SJCRH30 (cell line): Measurements from ENCODE around the gene UROC1. TPM values are rescaled to one million over a fixed set of nuclear protein-coding genes. Genes with fewer than 3 reads are reported as not detected.
A peak's percentile ranks its signal among the peaks of the same experiment; 100 is the strongest.

Experiments used
- DNase-seq, 2 experiments: peaks; one replicate each; pipeline ENCODE4 v3.0.0-alpha.2; 2015 to 2020
- H3K27ac ChIP-seq: fragments of 250-450 bp; sonication (Bioruptor Pico); 2 replicates; pipeline ENCODE4 v1.5.1; 2020; ENCODE audit warnings: mild to moderate bottlenecking, moderate library complexity
- H3K27me3 ChIP-seq: fragments of 250-450 bp; sonication (Bioruptor Pico); 2 replicates; pipeline ENCODE4 v1.5.1; 2020; ENCODE audit warnings: mild to moderate bottlenecking, moderate library complexity
- H3K36me3 ChIP-seq: fragments of 250-450 bp; sonication (Bioruptor Pico); 2 replicates; pipeline ENCODE4 v1.5.1; 2020; ENCODE audit warnings: mild to moderate bottlenecking, moderate library complexity
- H3K4me1 ChIP-seq: fragments of 250-450 bp; sonication (Bioruptor Pico); 2 replicates; pipeline ENCODE4 v1.5.1; 2020; ENCODE audit warnings: mild to moderate bottlenecking, moderate library complexity
- H3K4me3 ChIP-seq: fragments of 250-450 bp; sonication (Bioruptor Pico); 2 replicates; pipeline ENCODE4 v1.5.1; 2020; ENCODE audit warnings: mild to moderate bottlenecking, moderate library complexity
- H3K9me3 ChIP-seq: fragments of 250-450 bp; sonication (Bioruptor Pico); replicated peaks from 2 replicates; pipeline ENCODE4 v1.5.1; 2020; ENCODE audit warnings: mild to moderate bottlenecking, moderate library complexity
- total RNA-seq: library from RNA; depleted of rRNA; stranded (reverse); fragments of >200 nt; shearing (Covaris generic); gene quantifications from 2 replicates; pipeline ENCODE4 v1.2.3, GENCODE V29; 2014

The UROC1 gene
- total RNA-seq, 1 experiment from 2014 or later, result not detected

GRCh38 chr3:126481808-126482502, 35.6 kb downstream of the UROC1 start:
- H3K36me3 ChIP-seq, result no peaks in the 10 kb centered on the region
- peaks cover 12% of the 10 kb centered on the region for H3K4me1 ChIP-seq
- peak; percentile 53 to 55 for DNase-seq
- no peaks in the 10 kb centered on the region for H3K27me3 ChIP-seq
- H3K4me3 ChIP-seq, result no peak overlapping the region
- no peak overlapping the region for H3K27ac ChIP-seq
- no peaks in the 10 kb centered on the region for H3K9me3 ChIP-seq

- Histone ChIP-seq H3K4me3 (no peak overlapping the region), H3K27me3 (no peaks in the 10 kb centered on the region), H3K4me1 (peaks cover 6% of the 10 kb centered on the region), H3K9me3 (no peaks in the 10 kb centered on the region), H3K27ac (no peak overlapping the region), H3K36me3 (no peaks in the 10 kb centered on the region)
- DNase-seq, result no peak
Measured at GRCh38 chr3:126480861-126481260, 36.7 kb downstream of the UROC1 start.

- no peak for DNase-seq
- H3K9me3 ChIP-seq, result no peaks in the 10 kb centered on the region
- no peaks in the 10 kb centered on the region for H3K36me3 ChIP-seq
- no peak overlapping the region for H3K27ac ChIP-seq
- no peak overlapping the region for H3K4me3 ChIP-seq
- H3K27me3 ChIP-seq, result no peaks in the 10 kb centered on the region
- peaks cover 6% of the 10 kb centered on the region for H3K4me1 ChIP-seq
Measured at GRCh38 chr3:126480206-126480605, 37.4 kb downstream of the UROC1 start.

- DNase-seq, result no peak
- H3K9me3 ChIP-seq, result no peaks in the 10 kb centered on the region
- no peaks in the 10 kb centered on the region for H3K27me3 ChIP-seq
- peaks cover 6% of the 10 kb centered on the region for H3K4me1 ChIP-seq
- H3K36me3 ChIP-seq, result no peaks in the 10 kb centered on the region
- no peak overlapping the region for H3K27ac ChIP-seq
- no peak overlapping the region for H3K4me3 ChIP-seq
Measured at GRCh38 chr3:126479642-126480041, 37.9 kb downstream of the UROC1 start.

GRCh38 chr3:126478581-126479310, 38.8 kb downstream of the UROC1 start:
- no peaks in the 10 kb centered on the region for H3K27me3 ChIP-seq
- DNase-seq, result no peak
- H3K4me1 ChIP-seq, result peaks cover 10% of the 10 kb centered on the region

GRCh38 chr3:126477061-126477380, 40.6 kb downstream of the UROC1 start:
- DNase-seq, result no peak
- H3K27ac ChIP-seq, result no peak overlapping the region
- no peaks in the 10 kb centered on the region for H3K27me3 ChIP-seq
- no peaks in the 10 kb centered on the region for H3K9me3 ChIP-seq
- H3K4me3 ChIP-seq, result no peak overlapping the region
- peaks cover 19% of the 10 kb centered on the region for H3K4me1 ChIP-seq
- no peaks in the 10 kb centered on the region for H3K36me3 ChIP-seq

More at GRCh38 chr3:126478581-126479310, 38.8 kb downstream of the UROC1 start:
- Histone ChIP-seq H3K4me3 (no peak overlapping the region), H3K27ac (no peak overlapping the region), H3K36me3 (no peaks in the 10 kb centered on the region), H3K9me3 (no peaks in the 10 kb centered on the region)

- H3K4me3 ChIP-seq, result peak overlapping the region; percentile 52
- peaks cover 20% of the 10 kb centered on the region for H3K4me1 ChIP-seq
- no peak overlapping the region for H3K27ac ChIP-seq
Measured at GRCh38 chr3:126476166-126477060, 41.2 kb downstream of the UROC1 start.

GRCh38 chr3:126475413-126476114, 42.0 kb downstream of the UROC1 start, which contains the start of gene ZXDC:
Gene ZXDC, minus strand, starts transcription at chr3:126475891. Its CDS starts 26 bp downstream, at chr3:126475865.
- Histone ChIP-seq H3K27me3 (no peaks in the 10 kb centered on the region), H3K9me3 (no peaks in the 10 kb centered on the region), H3K4me3 (peak within 1 kb of the TSS; percentile 79), H3K36me3 (peaks cover 9% of the 10 kb centered on the region), H3K27ac (no peak within 1 kb of the TSS), H3K4me1 (peaks cover 20% of the 10 kb centered on the region)
- DNase-seq, result peak; percentile 88 to 92

More at GRCh38 chr3:126476166-126477060, 41.2 kb downstream of the UROC1 start:
- peak; percentile 21 to 34 for DNase-seq
- no peaks in the 10 kb centered on the region for H3K27me3 ChIP-seq
- H3K36me3 ChIP-seq, result 0 out of 2 replicates have a peak, but pooled peaks cover under 1% of the 10 kb centered on the region
- H3K9me3 ChIP-seq, result no peaks in the 10 kb centered on the region

- H3K4me1 ChIP-seq, result peaks cover 20% of the 10 kb centered on the region
- peaks cover 17% of the 10 kb centered on the region for H3K36me3 ChIP-seq
- H3K9me3 ChIP-seq, result no peaks in the 10 kb centered on the region
- peak overlapping the region; percentile 79 for H3K4me3 ChIP-seq
- DNase-seq, result peak; percentile 30 to 33
- H3K27ac ChIP-seq, result no peak overlapping the region
- H3K27me3 ChIP-seq, result no peaks in the 10 kb centered on the region
Measured at GRCh38 chr3:126474498-126475412, 42.8 kb downstream of the UROC1 start.

- no peaks in the 10 kb centered on the region for H3K9me3 ChIP-seq
- peaks cover 29% of the 10 kb centered on the region for H3K36me3 ChIP-seq
- no peak overlapping the region for H3K27ac ChIP-seq
- H3K4me3 ChIP-seq, result no peak overlapping the region
- H3K4me1 ChIP-seq, result peaks cover 20% of the 10 kb centered on the region
- no peak for DNase-seq
- no peaks in the 10 kb centered on the region for H3K27me3 ChIP-seq
Measured at GRCh38 chr3:126473292-126474168, 44.0 kb downstream of the UROC1 start.

- Histone ChIP-seq H3K9me3 (no peaks in the 10 kb centered on the region), H3K36me3 (peaks cover 33% of the 10 kb centered on the region), H3K4me3 (no peak overlapping the region), H3K4me1 (peaks cover 20% of the 10 kb centered on the region), H3K27me3 (no peaks in the 10 kb centered on the region), H3K27ac (no peak overlapping the region)
- DNase-seq, result peak; percentile 59 to 75
Measured at GRCh38 chr3:126472277-126473006, 45.1 kb downstream of the UROC1 start.

GRCh38 chr3:126469479-126469878, 48.1 kb downstream of the UROC1 start:
- no peaks in the 10 kb centered on the region for H3K27me3 ChIP-seq
- peaks cover 20% of the 10 kb centered on the region for H3K4me1 ChIP-seq
- no peaks in the 10 kb centered on the region for H3K9me3 ChIP-seq
- no peak overlapping the region for H3K4me3 ChIP-seq
- DNase-seq, result no peak
- H3K36me3 ChIP-seq, result peaks cover 50% of the 10 kb centered on the region
- H3K27ac ChIP-seq, result no peak overlapping the region
